HG02981 (cell line): Measurements from ENCODE around the gene ZNF75A.

Experiments used
- ATAC-seq: cut with Tn5 transposase; IDR thresholded peaks from one replicate; pipeline ENCODE4 v1.9.1; 2021; ENCODE audit warnings: mild to moderate bottlenecking, moderate library complexity; ENCODE audit not compliant: unreplicated experiment

ZNF75A gene

DNA sequence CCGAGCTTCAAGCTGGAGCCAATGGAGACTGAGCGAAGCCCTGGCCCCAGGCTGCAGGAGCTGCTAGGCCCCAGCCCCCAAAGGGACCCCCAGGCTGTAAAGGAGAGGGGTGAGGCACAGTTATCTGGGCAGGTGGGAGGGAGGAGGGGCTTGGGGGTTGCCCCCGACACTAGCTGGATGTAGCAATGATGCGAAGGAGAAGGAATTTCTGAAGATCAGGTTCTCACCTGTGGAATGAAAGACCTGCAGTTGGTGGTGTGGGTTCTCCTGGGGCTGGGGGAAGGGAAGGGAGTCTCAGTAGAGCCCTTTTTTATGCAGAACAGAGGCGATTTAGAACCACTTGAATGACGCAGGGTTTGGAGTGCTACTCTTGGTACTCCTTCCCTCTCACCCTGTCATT, 20.2 kb upstream of the ZNF75A start:
- no peak for ATAC-seq

DNA sequence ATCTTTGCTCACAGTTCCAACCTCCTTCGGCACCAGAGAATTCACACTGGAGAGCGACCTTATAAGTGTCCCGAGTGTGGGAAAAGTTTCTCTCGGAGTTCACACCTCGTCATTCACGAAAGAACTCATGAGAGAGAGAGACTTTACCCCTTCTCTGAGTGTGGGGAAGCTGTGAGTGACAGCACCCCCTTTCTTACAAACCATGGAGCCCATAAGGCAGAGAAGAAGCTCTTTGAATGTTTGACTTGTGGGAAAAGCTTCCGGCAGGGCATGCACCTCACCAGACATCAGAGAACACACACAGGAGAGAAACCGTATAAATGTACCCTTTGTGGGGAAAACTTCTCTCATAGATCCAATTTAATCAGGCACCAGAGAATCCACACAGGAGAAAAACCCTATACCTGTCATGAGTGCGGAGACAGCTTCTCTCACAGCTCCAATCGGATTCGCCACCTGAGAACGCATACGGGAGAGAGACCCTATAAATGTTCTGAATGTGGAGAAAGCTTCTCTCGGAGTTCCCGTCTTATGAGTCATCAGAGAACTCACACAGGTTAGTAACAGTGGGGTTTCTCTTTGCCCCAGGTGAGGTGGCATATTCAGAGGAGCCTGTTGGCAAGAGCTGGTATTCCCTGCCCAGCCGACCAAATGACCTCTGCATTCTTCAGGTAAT, 15.2 kb upstream of the ZNF75A start:
- ATAC-seq, result no peak

DNA sequence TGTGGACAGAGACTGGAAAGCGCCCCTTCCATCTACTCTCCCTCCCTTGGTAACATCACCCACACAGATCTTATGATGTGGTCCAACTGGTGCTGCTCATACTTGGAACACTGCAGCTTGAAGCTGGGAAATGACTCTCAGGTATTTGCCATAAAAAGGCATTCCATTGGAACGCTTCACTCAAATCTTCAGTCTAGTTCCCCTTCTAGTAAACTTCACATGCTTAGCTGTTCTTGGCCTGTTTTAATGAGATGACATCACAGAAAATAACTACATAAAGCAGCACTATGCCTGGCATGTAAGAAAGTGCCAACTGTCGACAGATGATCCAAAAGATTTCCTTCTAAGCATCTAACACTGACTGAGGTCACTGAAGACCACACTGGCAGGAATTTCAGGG, 12.7 kb upstream of the ZNF75A start:
- ATAC-seq, result no peak

DNA sequence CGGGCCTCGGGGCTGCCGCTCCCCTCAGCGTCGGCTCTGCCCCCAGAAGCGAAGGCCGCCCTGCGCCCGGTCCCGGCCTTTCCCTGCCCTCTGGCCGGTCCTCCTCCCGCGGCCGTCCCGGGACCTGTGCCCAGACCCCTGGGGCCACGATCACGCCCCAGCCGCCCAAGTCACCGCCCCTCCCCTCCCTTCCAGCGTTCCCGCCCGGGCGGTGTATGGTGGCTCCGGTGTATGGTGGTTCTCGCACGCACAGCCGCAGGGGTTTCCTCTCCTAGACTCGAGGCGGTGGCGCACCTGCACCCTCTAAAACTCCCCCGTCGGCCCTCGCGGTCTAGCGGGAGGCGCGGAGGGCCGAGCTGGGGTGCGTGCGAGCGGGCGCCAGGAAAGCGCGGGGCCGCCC, 10.1 kb upstream of the ZNF75A start:
- ATAC-seq, result no peak

DNA sequence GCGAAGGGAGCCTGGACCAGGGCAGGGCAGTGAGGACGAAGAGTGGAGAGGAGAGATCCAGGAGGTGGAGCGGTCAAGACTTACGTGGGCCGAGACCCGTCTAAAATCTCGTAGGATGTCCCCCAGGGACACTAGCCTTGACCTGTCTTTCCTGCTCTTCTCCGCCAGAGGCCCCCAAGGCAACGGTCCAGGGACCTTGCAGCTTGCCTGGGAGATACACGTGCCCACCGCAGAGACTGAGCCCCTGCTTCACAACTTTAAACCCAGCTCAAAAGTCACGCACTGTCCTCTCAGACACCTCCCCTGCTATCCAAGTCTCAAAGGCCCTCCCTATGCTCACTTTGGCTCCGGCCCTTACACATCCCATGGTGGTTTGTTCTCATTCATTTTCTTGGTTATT, 9.5 kb upstream of the ZNF75A start:
- ATAC-seq, result no peak

DNA sequence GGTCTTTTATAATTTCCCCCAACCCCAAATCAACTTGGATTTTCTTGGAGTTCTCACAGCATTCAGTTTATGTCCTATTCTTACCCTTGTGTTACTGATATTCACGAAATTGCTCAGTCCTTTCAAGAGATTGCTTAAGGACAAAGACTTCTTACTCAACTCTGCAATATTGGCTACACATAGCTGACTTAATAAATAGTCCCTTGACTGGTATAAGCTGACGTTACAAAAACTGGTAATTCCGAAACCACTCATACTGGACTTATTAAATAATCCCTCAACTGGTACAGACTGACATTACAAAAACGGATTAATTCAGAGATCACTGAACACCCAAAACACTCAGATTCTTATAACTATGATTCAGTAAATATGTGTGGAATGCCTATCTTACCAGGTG, 927 bp upstream of the ZNF75A start:
- ATAC-seq, result no peak

DNA sequence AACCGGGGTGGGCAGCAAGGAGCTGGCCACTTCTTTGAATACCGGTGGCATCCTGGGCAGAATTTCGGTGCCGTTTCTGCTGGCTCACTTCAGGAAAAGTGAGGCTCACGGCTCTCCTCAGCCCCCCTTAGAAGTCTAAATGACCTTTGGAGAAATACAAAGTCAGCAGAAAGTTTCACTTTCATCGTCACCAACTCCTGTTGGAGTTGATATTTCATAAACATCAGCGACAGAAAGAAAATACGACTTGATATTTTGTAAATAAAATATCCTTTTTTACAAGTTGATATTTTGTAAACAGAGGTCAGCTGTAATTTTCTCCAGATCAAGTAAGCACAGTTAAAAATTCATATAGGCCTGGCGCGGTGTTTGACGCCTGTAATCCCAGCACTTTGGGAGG, 781 bp downstream of the ZNF75A start:
- ATAC-seq, result no peak

DNA sequence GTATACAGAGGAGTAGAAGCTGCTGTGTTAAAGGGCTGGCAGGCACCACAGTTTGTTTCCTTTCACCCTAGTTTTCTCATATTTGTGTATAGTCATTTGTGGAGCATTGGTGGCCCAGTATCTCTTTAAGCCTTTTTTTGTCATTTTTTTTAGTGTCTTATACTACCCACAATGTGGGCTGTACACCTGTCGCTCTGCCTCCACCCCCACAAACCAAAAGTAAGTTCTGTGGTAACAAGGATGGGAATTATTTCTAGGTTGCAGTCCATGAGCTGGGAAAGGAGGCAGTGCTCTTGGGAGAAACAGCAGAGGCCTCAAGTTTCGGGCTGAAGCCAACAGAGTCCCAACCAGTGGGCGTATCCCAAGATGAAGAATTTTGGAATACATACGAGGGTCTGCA, 6.2 kb downstream of the ZNF75A start:
- ATAC-seq, result no peak

DNA sequence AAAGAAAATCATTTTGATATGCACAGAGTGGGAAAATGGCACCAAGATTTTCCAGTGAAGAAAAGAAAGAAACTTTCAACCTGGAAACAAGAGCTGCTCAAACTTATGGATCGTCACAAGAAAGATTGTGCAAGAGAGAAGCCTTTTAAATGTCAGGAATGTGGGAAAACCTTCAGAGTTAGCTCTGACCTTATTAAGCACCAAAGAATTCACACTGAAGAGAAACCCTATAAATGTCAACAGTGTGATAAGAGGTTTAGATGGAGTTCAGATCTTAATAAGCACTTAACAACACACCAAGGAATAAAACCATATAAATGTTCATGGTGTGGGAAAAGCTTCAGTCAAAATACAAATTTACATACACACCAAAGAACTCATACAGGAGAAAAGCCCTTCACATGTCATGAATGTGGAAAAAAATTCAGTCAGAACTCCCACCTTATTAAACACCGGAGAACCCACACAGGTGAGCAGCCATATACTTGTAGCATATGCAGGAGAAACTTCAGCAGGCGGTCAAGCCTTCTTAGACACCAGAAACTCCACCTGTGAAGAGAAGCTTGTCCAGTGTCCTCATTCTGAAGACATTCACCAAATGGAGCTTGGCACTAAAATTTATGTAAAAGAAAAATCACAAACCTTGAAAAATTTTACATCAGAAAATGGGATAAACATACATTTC, 12.2 kb downstream of the ZNF75A start:
- ATAC-seq, result no peak

DNA sequence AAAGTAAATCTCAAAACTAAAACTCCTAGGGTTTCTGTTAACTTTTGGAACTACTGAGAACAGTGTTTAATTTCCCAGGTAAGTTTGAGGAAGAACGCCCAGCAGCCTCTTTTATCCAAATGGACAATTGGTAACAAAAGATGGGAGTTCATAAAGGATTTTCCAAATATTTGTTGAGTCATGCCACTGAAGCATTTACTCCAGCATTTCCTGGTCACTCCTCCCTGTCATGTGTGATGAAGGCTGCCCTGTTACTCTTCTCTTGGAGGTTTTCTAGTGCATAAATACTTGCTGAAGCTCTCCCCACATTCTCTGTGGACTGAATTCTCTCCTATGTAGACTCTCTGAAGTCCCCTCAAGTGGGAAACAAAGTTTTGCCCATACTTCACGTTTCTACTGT, 16.5 kb downstream of the ZNF75A start:
- ATAC-seq, result no peak

DNA sequence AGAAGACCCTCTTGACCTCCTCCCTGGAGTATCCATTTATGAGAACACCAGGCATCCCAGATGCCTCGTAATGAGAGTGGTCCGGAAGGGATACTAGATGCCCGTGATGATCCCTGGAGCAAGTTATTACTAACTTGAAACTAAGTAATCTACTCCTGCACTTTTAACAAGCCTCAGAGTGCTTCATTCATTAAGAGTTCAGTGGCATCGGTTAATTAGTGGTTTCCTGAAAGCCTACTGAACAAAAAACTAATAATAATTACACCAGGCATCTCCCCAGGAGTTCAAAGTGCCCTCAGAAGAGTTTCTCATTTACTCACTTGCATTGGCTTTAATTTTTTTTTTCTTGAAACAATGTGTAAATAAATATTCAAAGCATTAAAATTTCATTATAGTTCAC, 22.2 kb downstream of the ZNF75A start:
- no peak for ATAC-seq

DNA sequence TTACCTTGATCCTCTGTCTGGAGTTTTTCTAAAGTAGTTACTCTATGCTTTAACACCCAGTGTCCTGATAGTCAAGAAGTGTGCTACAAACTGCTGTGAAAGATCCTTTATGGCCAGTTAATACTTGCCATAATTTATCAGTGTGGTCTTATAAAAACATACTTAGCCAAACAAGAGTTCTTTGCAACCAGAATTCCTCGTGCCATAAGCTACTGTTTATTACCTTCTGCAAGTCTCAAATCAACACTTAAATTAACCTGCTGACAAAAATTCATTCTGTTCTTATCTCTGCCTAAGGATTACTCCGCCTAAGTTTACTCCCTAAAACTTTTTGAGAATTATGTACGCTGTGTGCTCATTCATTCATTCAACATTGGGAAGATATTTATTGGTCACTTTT, 22.8 kb downstream of the ZNF75A start:
- no peak for ATAC-seq

DNA sequence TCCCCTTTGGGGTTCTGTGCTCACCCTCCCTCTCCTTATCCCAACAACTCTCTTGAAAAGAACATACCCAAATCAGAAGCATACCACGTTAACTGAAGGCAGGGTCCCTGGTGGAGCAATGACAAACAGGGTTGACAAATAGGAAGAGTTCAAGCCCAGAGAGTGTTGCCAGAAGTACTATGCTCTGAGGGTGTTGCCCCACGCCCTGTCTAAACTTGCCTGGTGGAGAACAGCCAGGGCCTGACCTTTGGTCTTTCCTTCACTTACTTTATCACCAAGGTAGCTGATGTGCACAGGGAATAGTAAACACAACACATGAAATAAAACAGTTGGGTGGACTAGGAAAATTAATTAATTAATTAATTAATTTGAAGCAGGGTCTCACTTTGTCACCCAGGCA, 23.3 kb downstream of the ZNF75A start:
- ATAC-seq, result no peak

DNA sequence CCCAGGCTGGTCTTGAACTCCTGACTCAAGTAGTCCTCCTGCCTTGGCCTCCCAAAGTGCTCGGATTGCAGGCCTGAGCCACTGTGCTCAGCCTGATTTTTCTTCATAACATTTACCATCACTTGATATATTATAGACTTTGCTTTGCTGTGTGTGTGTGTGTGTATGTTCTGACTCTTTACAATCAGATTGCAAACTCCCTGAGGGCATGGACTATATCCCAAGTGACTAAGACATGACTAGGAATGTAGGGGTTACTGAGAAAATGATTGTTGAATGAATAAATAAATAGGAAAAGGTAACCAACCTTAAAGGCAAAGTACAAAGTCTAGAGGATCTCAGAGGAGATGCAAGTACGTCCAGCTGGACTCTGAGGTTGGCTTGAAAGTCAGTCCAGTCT, 40.7 kb downstream of the ZNF75A start:
- no peak for ATAC-seq

DNA sequence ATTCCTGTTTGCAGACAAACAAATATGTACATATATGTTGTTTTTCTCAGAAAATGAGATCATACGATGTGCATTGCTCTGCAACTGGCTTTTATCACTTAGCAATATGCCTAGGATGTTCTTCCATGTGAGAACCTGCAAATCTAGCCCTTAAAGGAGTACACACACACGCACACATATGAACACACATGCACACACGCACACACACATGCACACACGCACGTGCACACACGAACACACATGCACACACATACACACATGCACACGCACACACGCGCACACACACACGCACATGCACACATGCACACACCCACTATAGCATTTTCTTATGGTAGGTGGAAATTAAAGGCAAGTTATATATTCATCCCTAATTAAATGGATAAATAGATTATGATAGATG, 42.3 kb downstream of the ZNF75A start:
- no peak for ATAC-seq

DNA sequence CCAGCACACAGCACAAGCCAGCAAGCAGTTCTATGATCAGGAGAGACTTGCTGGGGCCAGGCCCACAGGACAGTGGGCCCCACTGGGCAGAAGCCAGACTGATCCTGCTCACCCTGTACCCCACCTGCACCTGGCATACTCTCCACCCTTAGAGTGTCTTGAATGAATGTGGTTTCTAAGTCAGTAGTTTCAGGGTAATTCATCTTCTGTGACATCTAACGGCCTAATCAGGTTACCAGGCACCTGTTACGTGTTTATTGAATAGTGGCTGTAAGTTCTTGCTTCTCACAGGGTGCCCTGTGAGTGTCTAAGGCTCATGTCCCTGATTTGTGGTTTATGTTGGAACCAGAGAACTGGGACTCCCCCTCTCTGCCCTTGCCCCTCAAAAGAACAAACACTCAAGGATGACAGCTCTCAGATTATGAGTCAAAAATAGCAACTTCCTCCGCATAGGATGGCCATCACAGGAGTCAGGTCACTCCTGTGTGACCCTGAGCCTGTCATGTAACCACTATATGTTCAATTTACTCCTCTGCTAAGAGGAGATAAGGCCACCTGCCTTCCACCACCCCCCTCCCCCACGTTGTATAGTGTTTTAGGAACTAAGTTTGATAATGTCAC, 43.4 kb downstream of the ZNF75A start:
- no peak for ATAC-seq

DNA sequence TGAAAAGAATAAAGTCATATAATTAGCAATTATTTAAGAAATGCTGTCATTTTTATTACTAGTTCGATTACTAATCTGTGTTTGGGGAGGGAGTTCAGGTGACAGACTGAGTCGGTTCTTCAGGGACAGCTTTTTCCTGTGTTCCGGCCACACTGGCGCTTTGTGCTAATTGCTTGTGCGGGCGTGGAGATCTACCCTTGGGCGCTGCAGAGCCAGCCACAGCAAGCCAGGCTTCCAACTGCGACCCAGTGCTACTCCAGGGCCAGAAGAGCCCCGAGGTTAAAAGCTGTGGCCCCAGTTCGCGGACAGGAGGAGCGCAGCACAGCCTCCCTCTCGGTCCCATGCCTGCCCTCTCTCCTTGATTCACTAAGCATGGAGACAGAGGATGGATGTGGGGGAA, 43.9 kb downstream of the ZNF75A start:
- no peak for ATAC-seq

DNA sequence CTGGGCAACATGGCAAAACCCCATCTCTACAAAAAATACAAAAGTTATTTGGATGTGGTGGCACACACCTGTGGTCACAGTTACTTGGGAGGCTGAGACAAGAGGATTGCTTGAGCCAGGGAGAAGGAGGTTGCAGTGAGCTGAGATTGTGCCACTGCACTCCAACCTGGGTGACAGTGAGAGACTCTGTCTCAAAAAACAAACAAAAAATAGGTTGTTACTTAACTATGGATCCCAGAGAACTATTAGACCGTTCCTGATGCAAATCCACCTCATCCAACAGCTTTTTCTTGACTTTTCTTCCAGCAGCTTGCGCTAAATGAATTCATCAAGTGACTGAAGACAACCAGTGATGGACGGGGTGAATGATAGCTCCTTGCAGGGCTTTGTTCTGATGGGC, 50.3 kb downstream of the ZNF75A start, which contains the start of gene OR2C1:
TSS of gene OR2C1 (plus strand) at position 301 of the 400 bp plus-strand sequence. CDS start at position 353, 52 bp downstream.
- no peak for ATAC-seq

DNA sequence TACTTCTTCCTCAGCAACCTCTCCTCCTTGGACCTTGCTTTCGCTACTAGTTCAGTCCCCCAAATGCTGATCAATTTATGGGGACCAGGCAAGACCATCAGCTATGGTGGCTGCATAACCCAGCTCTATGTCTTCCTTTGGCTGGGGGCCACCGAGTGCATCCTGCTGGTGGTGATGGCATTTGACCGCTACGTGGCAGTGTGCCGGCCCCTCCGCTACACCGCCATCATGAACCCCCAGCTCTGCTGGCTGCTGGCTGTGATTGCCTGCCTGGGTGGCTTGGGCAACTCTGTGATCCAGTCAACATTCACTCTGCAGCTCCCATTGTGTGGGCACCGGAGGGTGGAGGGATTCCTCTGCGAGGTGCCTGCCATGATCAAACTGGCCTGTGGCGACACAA, 50.8 kb downstream of the ZNF75A start:
- no peak for ATAC-seq

DNA sequence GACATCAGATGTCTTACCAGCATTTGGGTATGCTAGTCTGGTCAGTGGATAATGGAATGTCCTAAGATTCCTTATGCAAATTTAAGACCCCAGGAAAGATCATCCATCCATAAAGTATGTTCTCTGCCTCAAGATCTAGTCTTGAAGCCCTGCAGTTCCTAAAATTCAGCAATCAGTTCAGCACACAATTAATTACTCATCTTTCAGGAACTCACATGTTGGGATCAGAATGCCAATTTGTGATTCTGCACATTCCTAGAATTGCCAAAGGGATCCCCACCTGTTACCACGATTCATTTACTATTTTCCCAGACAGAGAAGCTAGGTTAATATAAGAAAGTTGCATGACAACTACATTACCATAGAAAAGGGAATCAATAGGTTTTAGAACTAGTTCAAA, 53.6 kb downstream of the ZNF75A start:
- no peak for ATAC-seq

DNA sequence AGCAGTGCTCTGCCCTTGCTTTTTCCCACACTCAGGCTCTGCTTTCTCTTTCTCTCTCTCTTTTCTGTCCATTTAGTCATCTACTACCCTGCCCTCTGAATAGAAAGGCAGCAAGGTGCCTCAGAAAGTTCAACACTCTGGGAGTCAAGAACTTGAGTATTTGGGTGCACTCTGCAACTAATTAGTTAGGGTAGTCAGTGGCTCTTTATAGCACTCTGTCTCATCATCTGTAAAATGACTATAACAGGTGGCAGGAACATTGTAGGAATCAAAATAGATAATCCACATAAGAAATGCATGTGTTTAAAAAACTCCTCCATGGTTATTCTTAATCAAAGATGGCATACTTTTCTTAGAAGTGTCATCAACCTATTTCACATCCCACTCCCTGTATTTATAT, 57.6 kb downstream of the ZNF75A start:
- ATAC-seq, result no peak

DNA sequence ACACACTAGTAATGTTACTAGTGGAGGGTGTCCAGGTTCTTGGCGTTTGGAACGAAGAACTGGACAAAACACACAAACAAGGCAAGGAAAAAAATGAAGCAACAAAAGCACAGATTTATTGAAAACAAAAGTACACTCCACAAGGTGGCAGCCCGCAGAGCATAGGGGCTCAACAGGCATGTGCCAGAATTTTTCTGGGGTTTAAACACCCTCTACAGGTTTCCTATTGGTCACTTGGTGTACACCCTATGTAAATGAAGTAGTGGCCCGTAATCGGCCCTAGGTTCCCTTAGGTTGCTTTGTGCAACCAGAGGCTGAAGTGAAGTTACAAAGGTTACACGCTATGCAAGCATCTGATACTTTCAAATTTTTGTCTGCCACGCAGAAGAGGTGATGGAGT, 58.5 kb downstream of the ZNF75A start:
- no peak for ATAC-seq
